Endothelial cell (in vitro differentiated cells): ENCODE data around the gene FAM81B. TPM values are rescaled to one million over a fixed set of nuclear protein-coding genes. Genes with fewer than 3 reads are reported as not detected.

Experiments
- DNase-seq: peaks from one replicate; pipeline ENCODE4 v3.0.0; 2021; ENCODE audit warnings: low spot score
- H3K27ac Mint-ChIP-seq: one replicate; pipeline ENCODE4 v1.8.0; 2021; ENCODE audit warnings: mixed read lengths, inconsistent platforms; ENCODE audit not compliant: unreplicated experiment
- H3K27me3 Mint-ChIP-seq: one replicate; pipeline ENCODE4 v1.8.0; 2021; ENCODE audit warnings: mild to moderate bottlenecking, moderate library complexity, mixed read lengths, inconsistent platforms; ENCODE audit not compliant: unreplicated experiment
- H3K36me3 Mint-ChIP-seq: one replicate; pipeline ENCODE4 v1.8.0; 2021; ENCODE audit warnings: mild to moderate bottlenecking, low read depth, mixed read lengths, inconsistent platforms; ENCODE audit not compliant: unreplicated experiment
- H3K4me1 Mint-ChIP-seq: one replicate; pipeline ENCODE4 v1.8.0; 2021; ENCODE audit warnings: mild to moderate bottlenecking, mixed read lengths, inconsistent platforms; ENCODE audit not compliant: unreplicated experiment
- H3K4me3 Mint-ChIP-seq: one replicate; pipeline ENCODE4 v1.8.0; 2021; ENCODE audit warnings: mild to moderate bottlenecking, mixed read lengths, inconsistent platforms; ENCODE audit not compliant: unreplicated experiment
- H3K9me3 Mint-ChIP-seq: one replicate; pipeline ENCODE4 v1.8.0; 2021; ENCODE audit warnings: mixed read lengths, inconsistent platforms; ENCODE audit not compliant: unreplicated experiment
- total RNA-seq: library from RNA; stranded (reverse); fragmentation: NEBNext Ultra II Directional; extraction: Animal tissue kit (Norgen Biotek cat#: 25700); gene quantifications from one replicate; pipeline ENCODE4 v1.2.1, GENCODE V29; 2021; ENCODE audit not compliant: unreplicated experiment
- TF ChIP-seq, protein P1 (sequence below): fragments of 200-600 bp; sonication (generic); IDR thresholded peaks from one replicate; pipeline ENCODE4 v1.5.0; 2021; ENCODE audit warnings: antibody characterized with exemption; ENCODE audit not compliant: unreplicated experiment

FAM81B gene
- total RNA-seq, 1 donor from 2014 or later, result 1.2 TPM

DNA sequence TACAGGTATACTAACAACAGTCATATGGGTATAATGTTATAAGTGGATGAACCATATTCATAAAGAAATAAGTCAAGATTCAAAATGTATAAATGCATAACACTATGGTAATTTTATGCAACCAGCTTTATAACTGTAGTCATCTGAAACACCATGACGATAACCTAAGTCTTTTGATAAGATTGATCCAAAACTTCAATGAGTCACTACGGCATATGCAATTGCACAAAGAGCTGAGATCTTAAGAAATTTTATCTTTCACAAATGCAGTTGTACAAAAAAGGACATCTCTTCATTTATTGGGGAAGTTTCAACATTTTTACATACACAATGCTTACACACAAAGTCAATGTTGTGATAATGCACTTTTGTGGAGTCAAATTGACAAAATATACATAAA lies 20.3 kb downstream of the FAM81B start:
- H3K4me1 Mint-ChIP-seq, result no peaks in the 10 kb centered on the region
- H3K4me3 Mint-ChIP-seq, result no peak overlapping the region
- DNase-seq, result no peak
- H3K27me3 Mint-ChIP-seq, result peaks cover 4% of the 10 kb centered on the region
- H3K36me3 Mint-ChIP-seq, result no peaks in the 10 kb centered on the region
- H3K9me3 Mint-ChIP-seq, result no peaks in the 10 kb centered on the region
- H3K27ac Mint-ChIP-seq, result no peak overlapping the region
- TF ChIP-seq, protein P1, sequence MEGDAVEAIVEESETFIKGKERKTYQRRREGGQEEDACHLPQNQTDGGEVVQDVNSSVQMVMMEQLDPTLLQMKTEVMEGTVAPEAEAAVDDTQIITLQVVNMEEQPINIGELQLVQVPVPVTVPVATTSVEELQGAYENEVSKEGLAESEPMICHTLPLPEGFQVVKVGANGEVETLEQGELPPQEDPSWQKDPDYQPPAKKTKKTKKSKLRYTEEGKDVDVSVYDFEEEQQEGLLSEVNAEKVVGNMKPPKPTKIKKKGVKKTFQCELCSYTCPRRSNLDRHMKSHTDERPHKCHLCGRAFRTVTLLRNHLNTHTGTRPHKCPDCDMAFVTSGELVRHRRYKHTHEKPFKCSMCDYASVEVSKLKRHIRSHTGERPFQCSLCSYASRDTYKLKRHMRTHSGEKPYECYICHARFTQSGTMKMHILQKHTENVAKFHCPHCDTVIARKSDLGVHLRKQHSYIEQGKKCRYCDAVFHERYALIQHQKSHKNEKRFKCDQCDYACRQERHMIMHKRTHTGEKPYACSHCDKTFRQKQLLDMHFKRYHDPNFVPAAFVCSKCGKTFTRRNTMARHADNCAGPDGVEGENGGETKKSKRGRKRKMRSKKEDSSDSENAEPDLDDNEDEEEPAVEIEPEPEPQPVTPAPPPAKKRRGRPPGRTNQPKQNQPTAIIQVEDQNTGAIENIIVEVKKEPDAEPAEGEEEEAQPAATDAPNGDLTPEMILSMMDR, result no peak

DNA sequence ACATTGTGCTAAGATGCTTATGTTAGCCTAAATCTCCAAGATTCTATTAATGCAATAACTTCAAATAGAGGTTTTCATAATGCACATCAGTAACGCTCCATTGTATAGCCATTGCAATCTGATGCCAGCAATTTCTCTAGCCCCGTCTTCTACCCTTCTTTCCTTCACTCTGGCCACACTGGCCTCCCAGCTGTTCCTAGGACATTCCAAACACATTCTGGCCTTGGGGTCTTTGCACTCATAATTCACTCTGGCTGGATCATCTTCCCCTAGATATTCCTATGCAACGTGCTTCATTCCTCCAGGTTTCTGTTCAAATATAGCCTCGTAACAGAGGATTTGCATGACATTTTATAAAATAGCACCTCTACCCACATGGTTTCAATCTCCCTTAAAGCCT lies 23.3 kb downstream of the FAM81B start:
- H3K27me3 Mint-ChIP-seq, result no peaks in the 10 kb centered on the region
- DNase-seq, result no peak
- H3K4me1 Mint-ChIP-seq, result no peaks in the 10 kb centered on the region
- no peak overlapping the region for H3K27ac Mint-ChIP-seq
- TF ChIP-seq, protein P1, result no peak
- H3K4me3 Mint-ChIP-seq, result no peak overlapping the region
- H3K36me3 Mint-ChIP-seq, result no peaks in the 10 kb centered on the region
- no peaks in the 10 kb centered on the region for H3K9me3 Mint-ChIP-seq

DNA sequence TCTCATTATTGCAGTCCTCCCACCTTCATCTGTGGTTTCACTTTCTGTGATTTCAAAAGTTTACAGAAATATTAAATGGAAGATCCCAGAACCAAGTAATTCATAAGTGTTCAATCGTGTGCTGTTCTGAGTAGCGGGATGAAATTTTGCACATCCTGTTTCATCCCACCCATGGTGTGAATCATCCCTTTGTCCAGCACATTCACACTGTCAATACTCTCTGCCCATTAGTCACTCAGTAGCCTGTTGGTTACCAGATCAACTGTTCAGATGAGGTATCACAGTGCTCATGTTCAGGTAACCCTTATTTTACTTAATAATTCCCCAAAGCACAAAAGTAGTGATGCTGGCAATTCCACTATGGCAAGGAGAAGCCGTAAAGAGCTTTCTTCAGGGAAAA lies 26.8 kb downstream of the FAM81B start:
- TF ChIP-seq, protein P1, result no peak
- no peak for DNase-seq
- Mint-ChIP-seq H3K27me3 (no peaks in the 10 kb centered on the region), H3K36me3 (no peaks in the 10 kb centered on the region), H3K4me1 (no peaks in the 10 kb centered on the region), H3K4me3 (no peak overlapping the region), H3K27ac (no peak overlapping the region), H3K9me3 (no peaks in the 10 kb centered on the region)

DNA sequence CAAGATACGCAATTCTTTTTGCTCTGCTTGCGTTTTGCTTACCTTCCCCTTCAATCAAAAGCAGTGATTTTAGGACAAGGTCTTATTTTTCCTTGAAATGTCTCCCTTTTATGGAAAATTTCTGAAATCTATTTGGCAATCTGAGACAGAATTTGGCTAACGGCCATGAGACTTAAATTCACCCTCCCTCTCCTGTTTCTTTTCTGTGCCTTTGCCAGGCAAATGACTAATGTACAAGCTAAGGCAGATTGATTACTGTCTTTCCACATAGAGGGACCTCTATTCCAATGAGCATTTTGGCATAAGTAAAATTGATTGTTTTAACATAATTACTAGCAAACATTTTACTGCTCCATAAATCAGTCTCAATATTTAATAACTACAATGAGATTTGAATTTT lies 31.7 kb downstream of the FAM81B start:
- Mint-ChIP-seq H3K36me3 (no peaks in the 10 kb centered on the region), H3K27ac (no peak overlapping the region), H3K4me1 (no peaks in the 10 kb centered on the region), H3K9me3 (no peaks in the 10 kb centered on the region), H3K4me3 (no peak overlapping the region), H3K27me3 (no peaks in the 10 kb centered on the region)
- no peak for DNase-seq
- TF ChIP-seq, protein P1, result no peak

DNA sequence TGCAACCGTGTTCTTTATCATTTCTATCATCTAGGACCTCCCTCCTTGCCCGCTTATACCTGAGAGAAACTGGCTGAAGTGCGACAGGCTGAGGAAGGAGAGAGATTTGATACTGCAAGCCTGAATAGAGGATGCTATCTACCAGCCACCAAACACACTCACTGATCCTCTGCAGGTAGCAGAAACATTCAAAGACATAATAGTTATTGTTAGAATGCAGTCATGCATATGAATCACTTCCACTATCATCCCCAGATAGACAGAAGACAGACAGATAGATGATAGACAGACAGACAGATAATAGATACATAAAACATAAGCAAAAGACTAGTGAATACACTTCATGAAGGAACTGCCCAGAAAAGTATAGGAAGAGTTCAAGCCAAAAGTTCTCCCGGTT lies 32.9 kb downstream of the FAM81B start:
- TF ChIP-seq, protein P1, result no peak
- H3K9me3 Mint-ChIP-seq, result no peaks in the 10 kb centered on the region
- no peak overlapping the region for H3K4me3 Mint-ChIP-seq
- H3K4me1 Mint-ChIP-seq, result no peaks in the 10 kb centered on the region
- H3K36me3 Mint-ChIP-seq, result no peaks in the 10 kb centered on the region
- no peaks in the 10 kb centered on the region for H3K27me3 Mint-ChIP-seq
- no peak overlapping the region for H3K27ac Mint-ChIP-seq
- no peak for DNase-seq
